Mesendoderm (in vitro differentiated cells): Measurements from ENCODE around the gene ITCH.
"Not testable (repeated sequence)": the region's sequence is repeated elsewhere in the genome, so short reads cannot be mapped to it uniquely, and the experiment has no call there.

Source experiments
- DNase-seq: peaks from one replicate; pipeline ENCODE4 v3.0.0; 2013
- H2AK5ac ChIP-seq: 2 replicates; pipeline ENCODE4 v1.6.1; 2013; ENCODE audit warnings: low read length, inconsistent platforms
- H2BK120ac ChIP-seq: 2 replicates; pipeline ENCODE4 v1.6.1; 2013; ENCODE audit warnings: low read depth, mild to moderate bottlenecking, low read length, moderate library complexity, mixed read lengths
- H2BK15ac ChIP-seq: replicated peaks from 2 replicates; pipeline ENCODE4 v1.6.1; 2013; ENCODE audit warnings: low read depth, mild to moderate bottlenecking, moderate library complexity
- H2BK5ac ChIP-seq: 2 replicates; pipeline ENCODE4 v1.6.1; 2013; ENCODE audit warnings: low read length, inconsistent platforms
- H3K18ac ChIP-seq: 2 replicates; pipeline ENCODE4 v1.6.1; 2013; ENCODE audit warnings: mild to moderate bottlenecking, low read length, mixed read lengths
- H3K23ac ChIP-seq: one replicate; pipeline ENCODE4 v1.6.1; 2013; ENCODE audit warnings: low read length
- H3K27ac ChIP-seq: 2 replicates; pipeline ENCODE4 v1.5.1; 2013; ENCODE audit warnings: low read depth, mild to moderate bottlenecking, inconsistent platforms, low read length, moderate library complexity
- H3K27me3 ChIP-seq: 2 replicates; pipeline ENCODE4 v1.6.1; 2013; ENCODE audit warnings: low read length, control low read depth, mild to moderate bottlenecking, inconsistent platforms; ENCODE audit not compliant: insufficient read depth, poor library complexity
- H3K36me3 ChIP-seq: 2 replicates; pipeline ENCODE4 v1.6.1; 2013; ENCODE audit warnings: low read length, inconsistent platforms; ENCODE audit not compliant: control insufficient read depth, insufficient read depth
- H3K4ac ChIP-seq: one replicate; pipeline ENCODE4 v1.6.1; 2013; ENCODE audit warnings: low read depth, mild to moderate bottlenecking, low read length, moderate library complexity
- H3K4me1 ChIP-seq: 2 replicates; pipeline ENCODE4 v1.6.1; 2013; ENCODE audit warnings: low read depth, low read length, inconsistent platforms; ENCODE audit not compliant: control insufficient read depth
- H3K4me2 ChIP-seq: 2 replicates; pipeline ENCODE4 v1.6.1; 2013; ENCODE audit warnings: low read length
- H3K4me3 ChIP-seq: 2 replicates; pipeline ENCODE4 v1.5.1; 2013; ENCODE audit warnings: mild to moderate bottlenecking, low read length
- H3K56ac ChIP-seq: one replicate; pipeline ENCODE4 v1.6.1; 2013; ENCODE audit warnings: low read length
- H3K79me1 ChIP-seq: 2 replicates; pipeline ENCODE4 v1.6.1; 2013; ENCODE audit warnings: low read length, inconsistent platforms
- H3K79me2 ChIP-seq: 2 replicates; pipeline ENCODE4 v1.6.1; 2013; ENCODE audit warnings: mild to moderate bottlenecking, low read length; ENCODE audit not compliant: control insufficient read depth, insufficient read depth
- H3K9ac ChIP-seq: 2 replicates; pipeline ENCODE4 v1.6.1; 2013; ENCODE audit warnings: low read length, inconsistent platforms
- H4K5ac ChIP-seq: one replicate; pipeline ENCODE4 v1.6.1; 2013; ENCODE audit warnings: low read length
- H4K8ac ChIP-seq: one replicate; pipeline ENCODE4 v1.6.1; 2013; ENCODE audit warnings: low read depth, mild to moderate bottlenecking, control low read depth, low read length, moderate library complexity
- WGBS: extraction: QIAGEN DNeasy Blood & Tissue Kit; methylation state at CpG from one replicate; pipeline ENCODE4 v1.1.7; 2013; ENCODE audit warnings: low lambda C conversion rate, missing lambda C conversion rate; ENCODE audit not compliant: insufficient coverage; ENCODE audit errors: extremely low coverage; 5-methylcytosine and 5-hydroxymethylcytosine counted together

Gene ITCH

DNA sequence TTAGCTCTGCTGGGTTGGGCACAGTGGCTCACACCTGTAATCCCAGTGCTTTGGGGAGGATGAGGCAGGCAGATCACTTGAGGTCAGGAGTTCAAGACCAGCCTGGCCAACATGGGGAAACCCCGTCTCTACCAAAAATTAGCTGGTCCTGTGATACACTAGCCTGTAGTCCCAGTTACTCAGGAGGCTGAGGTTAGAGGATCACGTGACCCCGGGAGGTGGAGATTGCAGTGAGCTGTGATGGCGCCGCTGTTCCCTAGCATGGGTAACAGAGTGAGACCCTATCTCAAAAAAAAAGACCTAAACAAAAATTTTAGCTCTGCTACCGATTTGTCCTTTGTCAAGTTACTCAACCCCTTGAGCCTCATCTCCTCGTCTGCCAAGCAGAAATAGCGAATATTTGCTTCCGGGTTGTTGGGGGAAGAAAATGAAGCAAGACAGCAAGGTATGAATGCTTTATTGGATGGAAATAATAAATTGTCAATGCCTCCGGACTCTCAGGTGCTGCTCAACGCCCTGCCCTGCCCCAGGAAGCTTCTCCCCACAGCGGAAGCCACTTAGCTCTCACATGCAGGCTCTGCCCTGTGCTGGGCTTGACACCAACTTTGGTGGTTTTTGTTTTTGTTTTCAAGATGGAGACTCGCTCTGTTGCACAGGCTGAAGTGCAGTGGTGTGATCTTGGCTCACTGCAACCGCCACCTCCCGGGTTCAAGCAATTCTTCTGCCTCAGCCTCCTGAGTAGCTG, 24.9 kb upstream of the ITCH start:
- no CpG with 5 or more reads among the region's 15 CpGs for WGBS
- no peaks in the 10 kb centered on the region for H3K36me3 ChIP-seq
- H3K79me2 ChIP-seq, result no peaks in the 10 kb centered on the region
- no peak overlapping the region for H3K23ac ChIP-seq
- H2BK5ac ChIP-seq, result no peak overlapping the region
- no peak overlapping the region for H3K4me2 ChIP-seq
- H3K18ac ChIP-seq, result no peak overlapping the region
- no peaks in the 10 kb centered on the region for H3K4me1 ChIP-seq
- no peak overlapping the region for H3K56ac ChIP-seq
- H4K5ac ChIP-seq, result no peak overlapping the region
- H3K4ac ChIP-seq, result no peak overlapping the region
- no peak overlapping the region for H2AK5ac ChIP-seq
- no peak overlapping the region for H3K4me3 ChIP-seq
- no peaks in the 10 kb centered on the region for H3K79me1 ChIP-seq
- no peaks in the 10 kb centered on the region for H3K27me3 ChIP-seq
- H3K27ac ChIP-seq, result no peak overlapping the region
- H2BK120ac ChIP-seq, result no peak overlapping the region
- H4K8ac ChIP-seq, result no peak overlapping the region
- no peak for DNase-seq
- no peak overlapping the region for H2BK15ac ChIP-seq
- H3K9ac ChIP-seq, result no peak overlapping the region

GRCh38 chr20:34340726-34341125, 22.3 kb upstream of the ITCH start:
- not testable (repeated sequence) for H2AK5ac ChIP-seq, H3K36me3 ChIP-seq, H3K79me1 ChIP-seq, DNase-seq, H4K8ac ChIP-seq, H3K27me3 ChIP-seq, H3K27ac ChIP-seq, H3K9ac ChIP-seq, H4K5ac ChIP-seq, H3K18ac ChIP-seq, H2BK120ac ChIP-seq, H3K4me3 ChIP-seq, H3K4ac ChIP-seq, H2BK15ac ChIP-seq, H3K79me2 ChIP-seq, H3K4me2 ChIP-seq, H3K4me1 ChIP-seq, H3K56ac ChIP-seq, H2BK5ac ChIP-seq, H3K23ac ChIP-seq
- no CpG with 5 or more reads among the region's 10 CpGs for WGBS

DNA sequence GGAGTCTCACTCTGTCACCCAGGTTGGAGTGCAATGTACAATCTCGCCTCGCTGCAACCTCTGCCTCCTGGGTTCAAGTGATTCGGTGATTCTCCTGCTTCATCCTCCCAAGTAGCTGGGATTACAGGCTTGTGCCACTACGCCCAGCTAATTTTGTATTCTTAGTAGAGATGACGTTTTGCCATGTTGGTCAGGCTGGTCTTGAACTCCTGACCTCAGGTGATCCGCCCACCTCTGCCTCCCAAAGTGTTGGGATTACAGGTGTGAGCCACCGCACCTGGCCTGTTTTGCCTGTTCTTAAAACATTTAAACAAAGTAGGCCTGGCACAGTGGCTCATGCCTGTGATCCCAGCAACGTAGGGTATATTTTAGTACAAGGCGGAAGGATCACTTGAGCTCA, 21.9 kb upstream of the ITCH start:
- not testable (repeated sequence) for H3K23ac ChIP-seq, H3K56ac ChIP-seq, H3K18ac ChIP-seq, H3K79me1 ChIP-seq, H3K9ac ChIP-seq, H3K4me3 ChIP-seq, H3K27ac ChIP-seq, H3K36me3 ChIP-seq, H2AK5ac ChIP-seq, H4K8ac ChIP-seq, H3K4ac ChIP-seq, H2BK15ac ChIP-seq, H3K4me1 ChIP-seq, H3K79me2 ChIP-seq, H3K27me3 ChIP-seq, DNase-seq, H3K4me2 ChIP-seq, H4K5ac ChIP-seq, H2BK120ac ChIP-seq, H2BK5ac ChIP-seq
- WGBS, result no CpG with 5 or more reads among the region's 9 CpGs

- Histone ChIP-seq H3K36me3 (no peaks in the 10 kb centered on the region), H4K8ac (no peak overlapping the region), H2AK5ac (no peak overlapping the region), H3K23ac (no peak overlapping the region), H3K79me1 (no peaks in the 10 kb centered on the region), H3K56ac (peak overlapping the region; percentile 34), H2BK15ac (no peak overlapping the region), H2BK120ac (no peak overlapping the region), H3K4ac (no peak overlapping the region), H3K9ac (no peak overlapping the region), H3K18ac (no peak overlapping the region), H3K4me3 (no peak overlapping the region), H2BK5ac (no peak overlapping the region), H4K5ac (no peak overlapping the region), H3K27ac (no peak overlapping the region), H3K79me2 (no peaks in the 10 kb centered on the region), H3K27me3 (no peaks in the 10 kb centered on the region), H3K4me2 (no peak overlapping the region), H3K4me1 (peaks cover 2% of the 10 kb centered on the region)
- no CpG with 5 or more reads among the region's 10 CpGs for WGBS
- DNase-seq, result peak; percentile 66
These were observed 19.4 kb upstream of the ITCH start for GRCh38 chr20:34343458-34344211.

GRCh38 chr20:34344238-34344637, 18.8 kb upstream of the ITCH start:
- WGBS, result no CpG with 5 or more reads among the region's 5 CpGs
- H3K18ac ChIP-seq, result no peak overlapping the region

More at GRCh38 chr20:34344238-34344637, 18.8 kb upstream of the ITCH start:
- Histone ChIP-seq H2AK5ac (no peak overlapping the region), H4K5ac (no peak overlapping the region), H2BK120ac (no peak overlapping the region), H2BK15ac (no peak overlapping the region), H4K8ac (no peak overlapping the region), H3K27ac (no peak overlapping the region), H2BK5ac (no peak overlapping the region), H3K79me2 (no peaks in the 10 kb centered on the region), H3K4me1 (peaks cover 2% of the 10 kb centered on the region), H3K27me3 (no peaks in the 10 kb centered on the region), H3K4ac (no peak overlapping the region), H3K4me2 (no peak overlapping the region), H3K9ac (no peak overlapping the region), H3K56ac (no peak overlapping the region), H3K23ac (no peak overlapping the region), H3K36me3 (no peaks in the 10 kb centered on the region), H3K79me1 (no peaks in the 10 kb centered on the region), H3K4me3 (no peak overlapping the region)
- no peak for DNase-seq
